Retinal pigment epithelial cell (primary cell): Measurements from ENCODE around the gene EDC3.

Source experiments
- DNase-seq: peaks from one replicate; pipeline ENCODE4 v3.0.0-alpha.2; 2010; ENCODE audit warnings: low read depth
- H3K4me3 ChIP-seq: 2 replicates; pipeline ENCODE4 v1.5.1; 2011; ENCODE audit warnings: mild to moderate bottlenecking, low read length, control low read depth, moderate library complexity
- CTCF ChIP-seq: conservative IDR thresholded peaks from 2 replicates; pipeline ENCODE4 v1.5.1; 2011; ENCODE audit warnings: low read depth, low read length, control low read depth, inconsistent platforms

The EDC3 gene

GRCh38 chr15:74589826-74590225 is 106.0 kb downstream of the EDC3 start:
- no peak overlapping the region for H3K4me3 ChIP-seq
- DNase-seq, result no peak
- TF ChIP-seq CTCF, result no peak

- no peak for DNase-seq
- H3K4me3 ChIP-seq, result no peak overlapping the region
- TF ChIP-seq CTCF, result no peak
These were observed 110.0 kb downstream of the EDC3 start for GRCh38 chr15:74585857-74586256.

- DNase-seq, result no peak
- TF ChIP-seq CTCF, result no peak
- H3K4me3 ChIP-seq, result no peak overlapping the region
These were observed 110.6 kb downstream of the EDC3 start for GRCh38 chr15:74585191-74585590.

GRCh38 chr15:74584779-74585178 is 111.0 kb downstream of the EDC3 start:
- no peak for TF ChIP-seq CTCF
- DNase-seq, result no peak
- H3K4me3 ChIP-seq, result no peak overlapping the region

- DNase-seq, result no peak
- no peak overlapping the region for H3K4me3 ChIP-seq
- TF ChIP-seq CTCF, result no peak
These were observed 111.6 kb downstream of the EDC3 start for GRCh38 chr15:74584204-74584603.
